Cardiac fibroblast (primary cell): ENCODE measurements around the gene SLC6A6.
A peak's percentile ranks its signal among the peaks of the same experiment; 100 is the strongest.
"Not testable (repeated sequence)": the region's sequence is repeated elsewhere in the genome, so short reads cannot be mapped to it uniquely, and the experiment has no call there.

Experiments used
- DNase-seq, 2 donors: peaks; one replicate each; pipeline versions ENCODE4 v3.0.0 to v3.0.0-alpha.2; 2010; ENCODE audit warnings: low read depth in 2 of 2
- H3K4me3 ChIP-seq, 2 donors: replicated peaks in 1 of 2; 1 replicate in 1 of 2; 2 replicates in 1 of 2; pipeline ENCODE4 v1.5.1; 2011; ENCODE audit warnings: low read depth in 2 of 2, low read length in 2 of 2, mild to moderate bottlenecking in 2 of 2, moderate library complexity in 1 of 2
- CTCF ChIP-seq: IDR thresholded peaks from one replicate; pipeline ENCODE4 v1.5.1; 2011; ENCODE audit warnings: low read depth, mild to moderate bottlenecking, low read length, inconsistent platforms

SLC6A6 gene

GRCh38 chr3:14404186-14404585 is 1.8 kb downstream of the SLC6A6 start:
- peak overlapping the region; percentile 65 to 74 for H3K4me3 ChIP-seq
- DNase-seq: no peak
- TF ChIP-seq CTCF: no peak

GRCh38 chr3:14404631-14405359 is 2.4 kb downstream of the SLC6A6 start:
- no peak for DNase-seq
- TF ChIP-seq CTCF: no peak
- peak overlapping the region in 1 of 2 donors; percentile 65 for H3K4me3 ChIP-seq

GRCh38 chr3:14405360-14406238 is 3.2 kb downstream of the SLC6A6 start:
- DNase-seq: peak in 1 of 2 donors; percentile 50
- peak overlapping the region in 1 of 2 donors; percentile 65 for H3K4me3 ChIP-seq
- no peak for TF ChIP-seq CTCF

- TF ChIP-seq CTCF: no peak
- no peak overlapping the region for H3K4me3 ChIP-seq
- DNase-seq: no peak
These were observed 3.9 kb downstream of the SLC6A6 start for GRCh38 chr3:14406336-14406735.

- TF ChIP-seq CTCF: no peak
- DNase-seq: no peak
These were observed 4.4 kb downstream of the SLC6A6 start for GRCh38 chr3:14406766-14407165.

GRCh38 chr3:14407203-14407602 is 4.8 kb downstream of the SLC6A6 start:
- no peak for DNase-seq
- H3K4me3 ChIP-seq: no peak overlapping the region
- no peak for TF ChIP-seq CTCF

More at GRCh38 chr3:14406766-14407165, 4.4 kb downstream of the SLC6A6 start:
- no peak overlapping the region for H3K4me3 ChIP-seq

- H3K4me3 ChIP-seq, DNase-seq: not testable (repeated sequence)
These were observed 7.3 kb downstream of the SLC6A6 start for GRCh38 chr3:14409779-14410063.
